Ovary (tissue), 9 donors: ENCODE measurements around the gene DPP7. TPM values are rescaled to one million over a fixed set of nuclear protein-coding genes. Genes with fewer than 3 reads are reported as not detected.

ENCODE experiments used
- DNase-seq, 5 donors: peaks; one replicate each; pipeline ENCODE4 v3.0.0-alpha.2; 2019 to 2020
- H3K27ac ChIP-seq, 2 donors: fragments of 200-600 bp; one replicate each; pipeline versions ENCODE4 v1.5.1 to v1.8.0; 2019 to 2022
- H3K27me3 ChIP-seq: fragments of 200-600 bp; one replicate; pipeline ENCODE4 v1.8.0; 2022
- H3K36me3 ChIP-seq: fragments of 200-600 bp; sonication (generic); one replicate; pipeline ENCODE4 v1.5.1; 2019
- H3K4me1 ChIP-seq: one replicate; pipeline ENCODE4 v1.8.1; 2013; ENCODE audit warnings: mild to moderate bottlenecking, moderate library complexity; ENCODE audit not compliant: insufficient read depth
- H3K4me3 ChIP-seq: fragments of 200-600 bp; sonication (generic); one replicate; pipeline ENCODE4 v1.5.1; 2017
- H3K9me3 ChIP-seq, 2 donors: fragments of 200-600 bp in 1 of 2; sonication (generic) in 1 of 2; one replicate each; pipeline versions ENCODE4 v1.5.1 to v1.8.1; 2013 to 2019; ENCODE audit warnings: mild to moderate bottlenecking in 1 of 2, moderate library complexity in 1 of 2
- EP300 ChIP-seq: sonication (generic); formaldehyde crosslinking; IDR thresholded peaks from one replicate; pipeline ENCODE4 v1.6.1; 2017; ENCODE audit warnings: antibody characterized with exemption
- POLR2A ChIP-seq: fragments of 450-650 bp; IDR thresholded peaks from one replicate; pipeline ENCODE4 v1.6.1; 2017; ENCODE audit warnings: antibody characterized with exemption, mild to moderate bottlenecking, moderate library complexity
- WGBS, 3 donors: extraction: QIAGEN DNeasy Blood & Tissue Kit in 1 of 3; methylation state at CpG; one replicate each; pipeline versions ENCODE4 v1.1.5 to v1.1.7; 2013 to 2017; 5-methylcytosine and 5-hydroxymethylcytosine counted together
- intact Hi-C, 4 donors: fragments of 100-400 bp; cut with DNase I; formaldehyde crosslinking; loops; one replicate each; pipeline versions ENCODE4 v1.11.0 to v1.15.1; 2022 to 2023
- polyA plus RNA-seq, 2 donors: library from polyadenylated mRNA; stranded (reverse); fragments of 200-250 nt in 1 of 2; fragments of 350-450 nt in 1 of 2; fragmentation: Illumina TruSeq in 1 of 2; extraction: RNeasy Lipid Tissue Mini Kit (QIAGEN cat#74804) in 1 of 2; gene quantifications; one replicate each; pipeline ENCODE4 v1.2.3, GENCODE V29; 2013 to 2014
- total RNA-seq, 7 donors: library from RNA; depleted of rRNA in 2 of 7; stranded (reverse); fragments of >200 nt in 2 of 7; fragmentation: NEBNext Ultra II Directional in 3 of 7; extraction: Animal tissue kit (Norgen Biotek cat#: 25700) in 3 of 7; gene quantifications; one replicate each; pipeline versions ENCODE4 v1.1.0 to v1.2.4, GENCODE V29; 2016 to 2023
- TF ChIP-seq, protein P1 (sequence below), 3 donors: fragments of 450-650 bp in 2 of 3; fragments of 200-600 bp in 1 of 3; IDR thresholded peaks; one replicate each; pipeline versions ENCODE4 v1.5.1 to v1.8.0; 2016 to 2022; ENCODE audit warnings: antibody characterized with exemption in 3 of 3, mild to moderate bottlenecking in 1 of 3
- donor health status: DM: no; HTN: no; CAD: no; lungs with moderate emphysema.
- donor health status: DM: no; HTN: no; CAD: no.
- donor health status: Bipolar disorder and iron deficiency.
- donor health status: DM: yes; HTN: yes; CAD: no.
- donor health status: DM: no; HTN: no; CAD: no.
- donor health status: DM: yes; HTN: yes; CAD: no.

DPP7 gene
- total and polyA plus RNA-seq, 9 donors: 3.0 to 117 (median 88.7) TPM

- TF ChIP-seq POLR2A: no peak
- TF ChIP-seq, protein P1, sequence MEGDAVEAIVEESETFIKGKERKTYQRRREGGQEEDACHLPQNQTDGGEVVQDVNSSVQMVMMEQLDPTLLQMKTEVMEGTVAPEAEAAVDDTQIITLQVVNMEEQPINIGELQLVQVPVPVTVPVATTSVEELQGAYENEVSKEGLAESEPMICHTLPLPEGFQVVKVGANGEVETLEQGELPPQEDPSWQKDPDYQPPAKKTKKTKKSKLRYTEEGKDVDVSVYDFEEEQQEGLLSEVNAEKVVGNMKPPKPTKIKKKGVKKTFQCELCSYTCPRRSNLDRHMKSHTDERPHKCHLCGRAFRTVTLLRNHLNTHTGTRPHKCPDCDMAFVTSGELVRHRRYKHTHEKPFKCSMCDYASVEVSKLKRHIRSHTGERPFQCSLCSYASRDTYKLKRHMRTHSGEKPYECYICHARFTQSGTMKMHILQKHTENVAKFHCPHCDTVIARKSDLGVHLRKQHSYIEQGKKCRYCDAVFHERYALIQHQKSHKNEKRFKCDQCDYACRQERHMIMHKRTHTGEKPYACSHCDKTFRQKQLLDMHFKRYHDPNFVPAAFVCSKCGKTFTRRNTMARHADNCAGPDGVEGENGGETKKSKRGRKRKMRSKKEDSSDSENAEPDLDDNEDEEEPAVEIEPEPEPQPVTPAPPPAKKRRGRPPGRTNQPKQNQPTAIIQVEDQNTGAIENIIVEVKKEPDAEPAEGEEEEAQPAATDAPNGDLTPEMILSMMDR (IDR thresholded peaks at IDR 0.05): no peak
- no peak for TF ChIP-seq EP300
- intact Hi-C loops: no loop called here
- 92 to 94% (median 92%) methylated on average over 27 to 31 of the region's 31 CpGs for WGBS, 3 donors
These were observed 8.5 kb downstream of the DPP7 start for GRCh38 chr9:137105814-137106661.

DNA sequence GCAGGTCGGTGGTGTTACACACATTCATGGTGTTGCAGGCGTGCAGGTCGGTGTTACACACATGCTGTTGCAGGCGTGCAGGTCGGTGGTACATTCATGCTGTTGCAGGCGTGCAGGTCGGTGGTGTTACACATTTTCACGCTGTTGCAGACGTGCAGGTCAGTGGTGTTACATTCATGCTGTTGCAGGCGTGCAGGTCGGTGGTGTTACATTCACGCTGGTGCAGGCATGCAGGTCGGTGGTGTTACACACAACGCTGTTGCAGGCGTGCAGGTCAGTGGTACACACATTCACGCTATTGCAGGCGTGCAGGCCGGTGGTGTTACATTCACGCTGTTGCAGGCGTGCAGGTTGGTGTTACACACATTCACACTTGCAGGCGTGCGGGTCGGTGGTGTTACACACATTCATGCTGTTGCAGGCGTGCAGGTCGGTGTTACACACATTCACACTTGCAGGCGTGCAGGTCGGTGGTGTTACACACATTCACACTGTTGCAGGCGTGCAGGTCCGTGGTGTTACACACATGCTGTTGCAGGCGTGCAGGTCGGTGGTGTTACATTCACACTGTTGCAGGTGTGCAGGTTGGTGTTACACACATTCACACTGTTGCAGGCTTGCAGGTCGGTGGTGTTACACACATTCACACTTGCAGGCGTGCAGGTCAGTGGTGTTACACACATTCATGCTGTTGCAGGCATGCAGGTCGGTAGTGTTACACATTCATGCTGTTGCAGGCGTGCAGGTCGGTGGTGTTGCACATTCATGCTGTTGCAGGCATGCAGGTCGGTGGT lies 11.1 kb downstream of the DPP7 start:
- 91 to 94% (median 94%) methylated on average over 37 of the region's 37 CpGs for whole genome bisulfite sequencing, 3 donors
- TF ChIP-seq, protein P1 (IDR thresholded peaks at IDR 0.05): no peak
- TF ChIP-seq POLR2A (no peak), EP300 (no peak)
- Histone ChIP-seq H3K27me3 (no peaks in the 10 kb centered on the region), H3K4me1 (no peaks in the 10 kb centered on the region), H3K27ac (no peak overlapping the region), H3K4me3 (no peak overlapping the region), H3K36me3 (no peaks in the 10 kb centered on the region), H3K9me3 (no peaks in the 10 kb centered on the region)
- intact Hi-C loops: no loop called here
- no peak for DNase-seq

More at GRCh38 chr9:137105814-137106661, 8.5 kb downstream of the DPP7 start:
- no peak overlapping the region for H3K4me3 ChIP-seq
- no peaks in the 10 kb centered on the region for H3K9me3 ChIP-seq
- no peak overlapping the region for H3K27ac ChIP-seq
- H3K4me1 ChIP-seq: no peaks in the 10 kb centered on the region
- no peaks in the 10 kb centered on the region for H3K27me3 ChIP-seq
- no peak for DNase-seq
- H3K36me3 ChIP-seq: no peaks in the 10 kb centered on the region

- H3K9me3 ChIP-seq: no peaks in the 10 kb centered on the region
- DNase-seq: no peak
- intact Hi-C loops: no loop called here
- no peak overlapping the region for H3K4me3 ChIP-seq
- 86 to 92% (median 91%) methylated on average over 14 of the region's 14 CpGs for WGBS, 3 donors
- H3K27me3 ChIP-seq: no peaks in the 10 kb centered on the region
- no peaks in the 10 kb centered on the region for H3K4me1 ChIP-seq
- no peaks in the 10 kb centered on the region for H3K36me3 ChIP-seq
- TF ChIP-seq, protein P1 (IDR thresholded peaks at IDR 0.05): no peak
- TF ChIP-seq EP300 (no peak), POLR2A (no peak)
- H3K27ac ChIP-seq: no peak overlapping the region
These were observed 15.3 kb downstream of the DPP7 start for GRCh38 chr9:137099231-137099630.

DNA sequence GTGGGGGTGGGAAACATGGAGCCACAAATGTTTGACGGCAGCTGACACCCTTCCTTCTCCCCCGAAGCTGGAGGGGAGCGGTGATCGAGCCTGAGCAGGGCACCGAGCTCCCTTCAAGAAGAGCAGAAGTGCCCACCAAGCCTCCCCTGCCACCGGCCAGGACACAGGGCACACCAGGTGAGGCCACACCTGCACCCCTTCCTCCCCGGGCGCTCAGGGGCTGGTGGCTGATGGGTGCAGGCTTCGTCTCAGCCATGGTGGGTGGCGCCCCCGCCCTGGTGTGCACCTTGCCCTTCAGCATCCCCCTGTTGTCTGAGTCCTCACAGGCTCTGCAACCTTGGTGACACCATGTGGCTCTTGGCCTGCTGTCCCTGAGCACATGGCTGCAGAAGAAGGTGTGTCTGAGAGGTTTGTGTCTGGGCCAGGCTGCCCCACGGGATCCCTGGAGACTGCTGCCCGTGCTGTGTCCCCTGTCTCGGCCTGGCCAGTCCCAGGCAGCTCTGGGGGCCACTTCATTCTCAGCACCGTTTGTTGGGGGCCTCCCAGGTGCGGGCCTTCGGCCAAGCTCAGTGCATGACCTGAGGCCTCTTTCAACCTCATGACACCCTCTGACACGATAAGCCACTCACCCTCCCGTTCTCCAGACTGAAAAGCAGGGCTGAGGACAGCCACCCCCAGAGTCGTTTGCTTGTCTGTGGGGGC lies 16.6 kb downstream of the DPP7 start:
- H3K27me3 ChIP-seq: no peaks in the 10 kb centered on the region
- no peak overlapping the region for H3K4me3 ChIP-seq
- intact Hi-C loops: no loop called here
- TF ChIP-seq EP300: no peak
- no peak for TF ChIP-seq POLR2A
- TF ChIP-seq, protein P1 (IDR thresholded peaks at IDR 0.05): no peak
- DNase-seq: no peak
- no peaks in the 10 kb centered on the region for H3K36me3 ChIP-seq
- H3K27ac ChIP-seq: no peak overlapping the region
- no peaks in the 10 kb centered on the region for H3K9me3 ChIP-seq
- WGBS, 3 donors: 81 to 89% (median 81%) methylated on average over 17 to 20 of the region's 20 CpGs
- H3K4me1 ChIP-seq: no peaks in the 10 kb centered on the region
